GM19238 (cell line): ENCODE data around the gene KPNA6.

ENCODE experiments used
- DNase-seq: peaks from one replicate; pipeline ENCODE4 v3.0.0; 2011; ENCODE audit warnings: low spot score; ENCODE audit not compliant: insufficient read length

The KPNA6 gene

GRCh38 chr1:32215629-32216480 is 108.0 kb downstream of the KPNA6 start:
- DNase-seq = peak; percentile 43

- no peak for DNase-seq
Observed at GRCh38 chr1:32216566-32216965, 108.7 kb downstream of the KPNA6 start.

GRCh38 chr1:32219022-32219421 is 111.2 kb downstream of the KPNA6 start:
- DNase-seq = no peak

- DNase-seq = no peak
Observed at GRCh38 chr1:32220746-32221580, 113.1 kb downstream of the KPNA6 start.

GRCh38 chr1:32221581-32221979 is 113.7 kb downstream of the KPNA6 start:
- no peak for DNase-seq

GRCh38 chr1:32221980-32222755 is 114.3 kb downstream of the KPNA6 start, which contains the start of the genes EIF3I and TMEM234:
Gene EIF3I, plus strand, starts transcription at chr1:32222407. Its CDS starts 35 bp downstream, at chr1:32222442.
Gene TMEM234, minus strand, starts transcription at chr1:32222353. Its CDS starts 31 bp downstream, at chr1:32222322.
- DNase-seq = peak; percentile 92

GRCh38 chr1:32223683-32224082 is 115.8 kb downstream of the KPNA6 start:
- no peak for DNase-seq

GRCh38 chr1:32224285-32224684 is 116.4 kb downstream of the KPNA6 start:
- DNase-seq = no peak
